ENCODE data around the gene CMTM2. TPM values are rescaled to one million over a fixed set of nuclear protein-coding genes. Genes with fewer than 3 reads are reported as not detected.
"Not testable (repeated sequence)": the region's sequence is repeated elsewhere in the genome, so short reads cannot be mapped to it uniquely, and the experiment has no call there.

The CMTM2 gene
- polyA plus RNA-seq, 12 donors = 0.21 to 0.66 (median 0.46) TPM; not detected in 2

- DNase-seq = no peak
Observed at GRCh38 chr16:66605979-66606751, 26.9 kb downstream of the CMTM2 start.

DNA sequence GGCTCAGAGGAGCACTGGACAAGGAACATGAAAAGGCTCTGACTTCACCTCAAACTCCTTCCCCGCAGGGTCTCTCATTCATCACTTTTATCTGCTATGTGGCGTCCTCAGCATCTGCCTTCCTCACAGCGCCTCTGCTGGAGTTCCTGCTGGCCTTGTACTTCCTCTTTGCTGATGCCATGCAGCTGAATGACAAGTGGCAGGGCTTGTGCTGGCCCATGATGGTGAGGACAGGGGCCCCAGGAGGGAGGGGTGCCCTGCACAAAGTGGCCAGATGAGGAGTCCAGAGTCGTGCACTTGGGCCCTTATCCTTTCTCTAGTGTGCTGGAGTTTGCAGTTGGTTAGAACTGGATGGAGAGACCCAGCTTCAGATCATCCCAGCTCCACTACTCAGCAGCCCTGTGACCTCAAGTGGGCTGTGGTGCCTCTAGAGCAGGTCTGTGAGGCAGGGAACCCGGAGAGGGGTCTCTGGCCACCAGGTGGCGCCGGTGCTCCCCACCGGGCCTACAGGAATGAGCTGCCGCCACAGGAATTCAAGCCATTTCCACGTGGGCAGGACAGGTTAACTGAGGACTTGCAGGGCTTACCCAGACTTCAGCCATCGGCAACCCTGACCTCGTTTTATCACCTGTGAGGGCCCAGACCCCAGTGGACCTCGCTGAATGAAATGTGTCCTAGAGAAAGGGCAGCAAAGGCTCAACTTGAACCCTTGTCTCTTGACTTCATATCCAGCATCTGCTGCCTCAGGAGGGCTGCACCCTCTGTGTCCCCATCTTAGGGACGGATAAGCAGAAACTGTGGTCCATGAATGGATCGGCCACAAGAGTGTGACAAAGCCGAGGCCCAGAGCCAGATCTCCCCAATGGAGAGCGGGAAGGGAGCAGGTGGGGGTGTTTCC is 29.2 kb downstream of the CMTM2 start:
- DNase-seq = peak; percentile 82

GRCh38 chr16:66609139-66609510 is 29.9 kb downstream of the CMTM2 start:
- no peak for DNase-seq

DNA sequence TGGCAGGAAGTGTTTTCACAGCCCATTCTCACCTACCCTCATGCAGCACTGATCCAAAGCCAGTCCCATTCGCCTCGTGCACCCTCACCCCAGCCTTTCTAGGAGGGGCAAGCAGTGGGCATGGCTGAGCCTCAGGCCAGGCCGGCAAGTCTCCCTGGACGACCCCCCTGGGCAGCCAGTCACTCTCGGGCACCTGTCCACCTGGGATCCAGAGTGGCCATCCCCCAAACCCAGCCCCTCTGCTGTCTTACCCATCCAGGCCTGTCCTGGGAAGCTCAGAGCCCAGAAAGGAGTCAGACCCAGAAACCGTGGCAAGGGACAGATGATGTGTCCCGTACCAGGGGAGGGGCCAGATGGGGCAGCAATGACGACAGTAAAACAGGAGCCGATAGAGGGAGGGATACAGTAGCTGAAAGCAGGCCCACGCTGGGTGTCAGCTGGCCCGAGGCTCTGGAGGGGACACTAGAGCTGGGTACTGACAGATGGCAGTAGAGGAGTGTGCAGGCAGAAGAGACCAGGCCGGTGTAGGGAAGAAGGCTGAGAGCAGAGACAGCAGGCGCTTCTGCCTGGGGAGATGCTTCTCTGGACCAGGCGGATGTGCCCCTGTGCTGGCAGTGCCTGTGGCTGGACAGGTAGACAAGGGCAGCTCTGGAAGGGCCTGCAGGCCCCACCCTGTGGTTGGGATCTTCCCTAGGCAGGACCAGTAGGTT is 31.0 kb downstream of the CMTM2 start:
- no peak for DNase-seq

GRCh38 chr16:66611911-66612310 is 32.6 kb downstream of the CMTM2 start:
- DNase-seq = not testable (repeated sequence)

DNA sequence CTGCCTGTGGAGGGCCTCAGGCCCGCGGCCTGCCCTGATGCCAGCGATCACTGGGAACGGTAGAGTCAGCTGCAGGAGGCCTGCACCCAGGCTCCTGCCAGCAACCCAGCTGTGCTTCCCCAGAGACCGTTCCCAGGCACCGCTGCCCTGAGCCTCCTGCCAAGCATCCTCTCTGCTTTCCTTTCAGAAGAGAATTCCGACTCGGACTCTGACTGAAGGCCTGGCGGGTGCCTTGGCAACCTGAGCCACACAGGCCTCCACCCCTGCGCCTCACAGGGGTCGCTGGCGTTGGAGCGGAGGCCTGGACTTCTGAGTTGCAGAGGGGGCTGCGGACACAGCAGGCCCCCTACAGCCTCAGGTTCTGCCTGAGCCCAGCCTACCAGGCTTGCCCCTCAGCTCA is 33.2 kb downstream of the CMTM2 start:
- no peak for DNase-seq

DNA sequence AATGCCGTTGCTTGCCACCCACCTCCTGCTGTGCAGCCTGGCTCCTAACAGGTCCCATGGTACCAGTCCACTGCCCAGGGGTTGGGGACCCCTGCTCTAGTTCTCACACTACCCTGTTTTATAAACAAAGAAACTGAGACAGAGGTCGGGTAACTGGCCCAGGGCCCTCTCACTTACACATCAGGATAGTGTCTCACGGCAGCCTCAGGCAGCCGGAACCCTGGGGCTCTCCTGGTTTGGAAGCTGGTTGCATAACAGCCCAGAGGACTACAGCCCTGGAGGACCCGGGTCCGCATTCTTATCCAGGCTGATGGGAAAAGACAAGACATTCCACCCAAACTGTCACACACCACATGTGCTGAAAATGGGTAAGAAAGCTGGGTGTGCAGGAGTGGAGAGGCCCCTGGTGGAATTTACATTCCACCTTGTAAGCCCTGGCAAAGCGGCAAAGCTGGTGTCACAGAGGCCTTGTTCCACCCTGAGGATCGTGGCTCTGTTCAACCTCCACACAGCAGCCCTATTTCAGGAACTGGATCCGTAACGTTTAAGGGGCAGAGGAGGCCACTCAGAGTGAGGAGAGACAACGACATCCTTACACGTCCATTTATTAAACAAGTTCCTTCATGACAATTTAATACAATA is 35.0 kb downstream of the CMTM2 start:
- DNase-seq = no peak

DNA sequence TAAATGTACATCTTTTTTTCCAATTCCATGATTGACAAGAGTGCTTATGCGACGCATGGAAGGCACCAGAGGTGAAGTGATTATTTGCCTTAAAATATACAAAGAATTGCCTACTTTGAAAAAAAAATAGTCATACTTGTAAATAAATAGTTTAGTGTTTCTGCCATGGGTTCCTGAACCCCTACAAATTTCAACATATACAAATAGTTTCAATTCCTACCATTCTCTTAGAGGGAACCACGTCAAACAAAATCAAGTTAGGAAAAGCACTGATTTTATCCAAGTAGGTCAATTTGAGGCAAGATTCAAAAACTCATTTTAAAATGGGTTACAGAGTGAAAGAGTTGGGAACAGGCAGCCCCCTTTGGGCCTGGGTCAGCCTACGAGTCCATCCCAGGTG is 36.9 kb downstream of the CMTM2 start:
- DNase-seq = no peak

DNA sequence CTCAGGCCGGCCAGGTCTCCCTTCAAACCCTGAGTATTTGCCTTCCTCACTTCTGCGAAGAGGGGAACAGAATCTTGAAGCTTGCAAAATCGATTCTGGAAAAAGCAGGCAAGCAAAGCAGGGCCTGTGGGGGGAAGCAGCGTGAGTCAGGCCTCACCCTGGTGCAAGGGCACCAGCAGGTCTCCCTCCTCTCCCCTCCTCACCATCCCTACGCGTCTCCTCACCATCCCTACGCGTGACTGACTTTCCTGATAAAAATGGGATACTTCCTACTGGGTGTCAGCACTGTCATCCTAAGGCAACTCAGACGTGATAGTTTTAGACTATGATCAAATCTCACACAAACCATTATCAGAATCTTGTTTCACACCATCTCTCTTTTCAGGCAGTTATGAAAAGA is 37.3 kb downstream of the CMTM2 start:
- DNase-seq = no peak

- DNase-seq = no peak
Observed at GRCh38 chr16:66617010-66617434, 37.8 kb downstream of the CMTM2 start.

DNA sequence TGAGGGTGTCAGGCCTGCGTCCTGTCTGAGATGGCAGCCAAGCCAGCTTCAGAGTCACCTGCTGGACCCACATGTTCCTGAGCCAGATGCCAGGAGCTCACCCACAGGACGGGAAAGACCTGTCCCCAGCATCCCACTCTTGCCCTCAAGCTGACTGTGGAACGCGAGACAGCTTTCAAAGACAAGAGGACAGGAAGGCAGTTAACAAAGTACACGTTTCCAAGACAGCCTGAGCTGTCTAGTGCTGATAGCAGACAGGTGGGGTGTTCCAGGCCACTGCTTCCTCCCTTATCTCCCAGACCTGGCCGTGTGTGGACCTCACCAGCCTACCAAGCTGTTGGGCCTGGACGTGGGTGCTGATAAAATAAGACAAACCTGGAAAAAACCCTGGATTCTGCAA is 38.5 kb downstream of the CMTM2 start:
- no peak for DNase-seq

- no peak for DNase-seq
Observed at GRCh38 chr16:66618588-66619375, 39.5 kb downstream of the CMTM2 start.

DNA sequence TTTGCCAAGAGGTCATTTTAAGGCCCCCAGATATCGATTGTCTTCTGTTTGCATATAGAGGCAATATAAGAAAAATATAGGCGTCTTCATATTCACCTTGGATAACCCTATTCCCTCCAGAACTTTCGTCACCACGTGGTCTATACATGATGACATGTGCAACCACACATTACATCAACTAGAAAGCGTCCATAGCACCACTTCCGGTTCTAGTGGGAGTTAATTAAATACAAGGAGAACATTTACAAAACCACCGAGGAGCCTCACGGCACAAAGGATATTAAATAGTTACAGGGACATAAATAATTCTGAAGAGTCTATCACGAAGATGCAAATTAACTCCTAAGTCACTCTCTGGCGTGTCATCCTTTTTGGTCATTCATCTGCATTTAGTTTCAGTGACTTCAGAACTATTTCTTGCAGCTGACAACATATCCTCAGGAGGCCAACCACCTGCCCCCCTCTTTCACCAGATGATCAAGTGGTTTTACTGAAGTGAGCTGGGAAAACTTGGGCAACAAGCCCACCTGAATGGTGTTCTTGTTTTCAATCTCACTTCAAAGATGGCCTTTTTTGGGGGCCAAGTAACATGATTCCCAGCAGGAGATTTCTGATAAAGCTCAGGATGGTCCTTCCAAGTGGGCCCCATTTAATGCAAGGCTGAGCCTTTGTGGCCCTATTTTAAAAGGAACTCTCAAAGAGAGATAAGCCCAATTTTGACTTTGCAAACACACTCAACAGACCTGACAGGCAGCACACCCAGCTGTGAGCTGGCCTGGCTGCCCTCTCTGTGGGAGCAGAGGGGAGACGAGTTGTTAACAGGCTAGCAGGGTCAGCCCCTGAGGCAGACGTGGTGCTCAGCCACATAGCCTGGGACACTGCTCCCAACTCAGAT is 40.5 kb downstream of the CMTM2 start:
- DNase-seq = no peak

DNA sequence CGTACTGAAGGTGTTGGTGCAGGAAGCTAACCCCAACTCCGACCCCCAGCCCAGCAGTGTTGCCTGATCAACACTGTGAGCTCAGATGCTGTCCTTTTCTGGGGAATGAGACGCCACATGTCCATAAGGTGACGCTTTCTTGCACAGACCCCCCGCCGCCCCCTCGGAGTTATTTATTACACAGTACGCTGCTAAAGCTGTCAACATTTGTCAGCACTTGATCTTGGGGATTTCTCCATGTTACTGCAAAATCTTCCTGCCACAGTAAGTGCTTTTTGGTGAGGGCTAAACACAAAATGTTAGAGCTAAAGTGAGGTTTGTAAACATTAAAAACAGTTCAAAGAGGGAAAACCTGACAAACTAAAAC is 41.1 kb downstream of the CMTM2 start:
- no peak for DNase-seq

- no peak for DNase-seq
Observed at GRCh38 chr16:66621973-66622372, 42.7 kb downstream of the CMTM2 start.

GRCh38 chr16:66622863-66623262 is 43.6 kb downstream of the CMTM2 start:
- no peak for DNase-seq

DNA sequence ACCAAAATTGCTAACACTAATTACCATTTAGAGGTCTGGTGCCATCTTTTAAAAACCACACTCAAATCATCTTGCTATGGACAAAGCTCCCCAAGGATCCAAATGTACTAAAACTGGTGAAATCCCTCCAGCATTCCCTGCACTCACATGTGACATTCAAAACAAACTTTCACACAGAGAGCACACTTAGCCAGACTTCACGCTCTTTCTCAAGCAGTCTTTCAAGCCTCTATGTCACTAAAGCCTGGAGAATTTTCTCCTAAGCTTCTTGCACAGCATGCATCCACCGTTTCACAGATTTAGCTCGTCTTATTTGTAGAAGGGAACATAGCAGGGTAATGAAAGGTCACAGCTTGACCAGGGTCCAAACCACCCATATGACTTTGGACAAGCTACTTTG is 44.5 kb downstream of the CMTM2 start:
- DNase-seq = no peak

DNA sequence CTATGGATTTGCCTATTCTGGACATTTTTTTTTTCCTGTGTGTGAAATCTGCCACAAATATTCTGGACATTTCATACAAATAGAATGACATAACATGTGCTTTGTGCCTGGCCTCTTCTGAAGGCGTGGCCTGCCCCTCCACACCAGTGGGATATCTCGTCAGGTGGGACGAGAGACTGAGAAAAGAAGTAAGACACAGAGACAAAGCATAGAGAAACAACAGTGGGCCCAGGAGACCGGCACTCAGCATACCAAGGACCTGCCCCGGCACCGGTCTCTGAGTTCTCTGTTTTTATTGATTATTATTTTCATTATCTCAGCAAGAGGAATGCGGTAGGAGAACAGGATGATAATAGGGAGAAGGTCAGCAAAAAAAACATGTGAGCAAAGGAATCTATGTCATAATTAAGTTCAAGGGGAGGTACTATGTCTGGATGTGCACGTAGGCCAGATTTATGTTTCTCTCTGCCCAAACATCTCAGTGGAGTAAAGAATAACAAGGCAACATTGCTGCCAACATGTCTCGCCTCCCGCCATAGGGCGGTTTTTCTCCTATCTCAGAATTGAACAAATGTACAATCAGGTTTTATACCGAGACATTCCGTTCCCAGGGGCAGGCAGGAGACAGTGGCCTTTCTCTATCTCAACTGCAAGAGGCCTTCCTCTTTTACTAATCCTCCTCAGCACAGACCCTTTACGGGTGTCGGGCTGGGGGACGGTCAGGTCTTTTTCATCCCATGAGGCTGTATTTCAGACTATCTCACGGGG is 48.5 kb downstream of the CMTM2 start:
- not testable (repeated sequence) for DNase-seq

GRCh38 chr16:66629856-66630255 is 50.6 kb downstream of the CMTM2 start:
- no peak for DNase-seq
